ENCODE measurements around the gene ICOS.

ICOS gene

GRCh38 chr2:203993011-203993410, 56.4 kb downstream of the ICOS start:
- TF ChIP-seq EZH2 (IDR thresholded peaks at IDR 0.05; ENCODE audit: borderline replicate concordance, low read length), result no peak
- no peak for TF ChIP-seq CTCF (IDR thresholded peaks at IDR 0.05; ENCODE audit: low read length)
- H3K9me3 ChIP-seq (ENCODE audit: low read length), result no peaks in the 10 kb centered on the region
- H3K79me2 ChIP-seq (ENCODE audit: insufficient read depth, low read length), result no peaks in the 10 kb centered on the region
- H2AFZ ChIP-seq (ENCODE audit: low read length), result no peak overlapping the region
- H3K9ac ChIP-seq (ENCODE audit: low read length), result no peak overlapping the region
- no peak overlapping the region for H3K27ac ChIP-seq (ENCODE audit: low read depth, low read length, poor library complexity, severe bottlenecking)
- H3K4me1 ChIP-seq (ENCODE audit: insufficient read depth, low read length, severe bottlenecking), result no peaks in the 10 kb centered on the region
- H3K27me3 ChIP-seq (ENCODE audit: insufficient read depth, low read length), result no peaks in the 10 kb centered on the region
- H3K4me2 ChIP-seq (ENCODE audit: low read length), result no peak overlapping the region
- no peak overlapping the region for H3K4me3 ChIP-seq (ENCODE audit: low read depth, low read length, poor library complexity, severe bottlenecking)
- no peaks in the 10 kb centered on the region for H3F3A ChIP-seq (ENCODE audit: insufficient read depth, low read length)
- H3K9me2 ChIP-seq (ENCODE audit: low read depth, low read length), result no peaks in the 10 kb centered on the region
- H3K36me3 ChIP-seq (ENCODE audit: insufficient read depth, low read length), result no peaks in the 10 kb centered on the region
- no peaks in the 10 kb centered on the region for H4K20me1 ChIP-seq (ENCODE audit: insufficient read depth, low read length)

GRCh38 chr2:203993560-203993959, 57.0 kb downstream of the ICOS start:
- Histone ChIP-seq H3K27me3 (ENCODE audit: insufficient read depth, low read length) (no peaks in the 10 kb centered on the region), H3K4me2 (ENCODE audit: low read length) (no peak overlapping the region), H3K9me3 (ENCODE audit: low read length) (no peaks in the 10 kb centered on the region), H3K36me3 (ENCODE audit: insufficient read depth, low read length) (no peaks in the 10 kb centered on the region), H3K9ac (ENCODE audit: low read length) (no peak overlapping the region), H2AFZ (ENCODE audit: low read length) (no peak overlapping the region), H3K4me1 (ENCODE audit: insufficient read depth, low read length, severe bottlenecking) (no peaks in the 10 kb centered on the region), H3K9me2 (ENCODE audit: low read depth, low read length) (no peaks in the 10 kb centered on the region), H3F3A (ENCODE audit: insufficient read depth, low read length) (no peaks in the 10 kb centered on the region), H3K4me3 (ENCODE audit: low read depth, low read length, poor library complexity, severe bottlenecking) (no peak overlapping the region), H3K79me2 (ENCODE audit: insufficient read depth, low read length) (no peaks in the 10 kb centered on the region), H3K27ac (ENCODE audit: low read depth, low read length, poor library complexity, severe bottlenecking) (no peak overlapping the region), H4K20me1 (ENCODE audit: insufficient read depth, low read length) (no peaks in the 10 kb centered on the region)
- no peak for TF ChIP-seq EZH2 (IDR thresholded peaks at IDR 0.05; ENCODE audit: borderline replicate concordance, low read length)
- no peak for TF ChIP-seq CTCF (IDR thresholded peaks at IDR 0.05; ENCODE audit: low read length)

- H3K27me3 ChIP-seq (ENCODE audit: insufficient read depth, low read length), result no peaks in the 10 kb centered on the region
These were observed 58.2 kb downstream of the ICOS start for GRCh38 chr2:203994735-203995134.

More at GRCh38 chr2:203994735-203995134, 58.2 kb downstream of the ICOS start:
- H3K4me3 ChIP-seq (ENCODE audit: low read depth, low read length, poor library complexity, severe bottlenecking), result no peak overlapping the region
- no peaks in the 10 kb centered on the region for H3K9me2 ChIP-seq (ENCODE audit: low read depth, low read length)
- H3K4me1 ChIP-seq (ENCODE audit: insufficient read depth, low read length, severe bottlenecking), result no peaks in the 10 kb centered on the region
- H3K79me2 ChIP-seq (ENCODE audit: insufficient read depth, low read length), result no peaks in the 10 kb centered on the region
- no peaks in the 10 kb centered on the region for H3K36me3 ChIP-seq (ENCODE audit: insufficient read depth, low read length)
- no peak overlapping the region for H2AFZ ChIP-seq (ENCODE audit: low read length)
- no peak for TF ChIP-seq CTCF (IDR thresholded peaks at IDR 0.05; ENCODE audit: low read length)
- TF ChIP-seq EZH2 (IDR thresholded peaks at IDR 0.05; ENCODE audit: borderline replicate concordance, low read length), result no peak
- no peaks in the 10 kb centered on the region for H3F3A ChIP-seq (ENCODE audit: insufficient read depth, low read length)
- H4K20me1 ChIP-seq (ENCODE audit: insufficient read depth, low read length), result no peaks in the 10 kb centered on the region
- H3K27ac ChIP-seq (ENCODE audit: low read depth, low read length, poor library complexity, severe bottlenecking), result no peak overlapping the region
- H3K9ac ChIP-seq (ENCODE audit: low read length), result no peak overlapping the region
- no peak overlapping the region for H3K4me2 ChIP-seq (ENCODE audit: low read length)
- no peaks in the 10 kb centered on the region for H3K9me3 ChIP-seq (ENCODE audit: low read length)

Data from OCI-LY1 (cell line).